Sigmoid colon (tissue), 3 donors: ENCODE data around the gene ULBP2.

Source experiments
- POLR2A ChIP-seq, 2 donors: fragments of 450-650 bp; IDR thresholded peaks; one replicate each; pipeline ENCODE4 v1.6.1; 2016; ENCODE audit warnings: antibody characterized with exemption in 2 of 2, mild to moderate bottlenecking in 2 of 2, moderate library complexity in 2 of 2
- TF ChIP-seq, protein P1 (sequence below), 4 experiments: fragments of 450-650 bp in 3 of 4; fragments of 200-600 bp in 1 of 4; IDR thresholded peaks; one replicate each; pipeline ENCODE4 v1.5.1; 2016 to 2019; ENCODE audit warnings: antibody characterized with exemption in 4 of 4, mild to moderate bottlenecking in 3 of 4, moderate library complexity in 2 of 4

DNA sequence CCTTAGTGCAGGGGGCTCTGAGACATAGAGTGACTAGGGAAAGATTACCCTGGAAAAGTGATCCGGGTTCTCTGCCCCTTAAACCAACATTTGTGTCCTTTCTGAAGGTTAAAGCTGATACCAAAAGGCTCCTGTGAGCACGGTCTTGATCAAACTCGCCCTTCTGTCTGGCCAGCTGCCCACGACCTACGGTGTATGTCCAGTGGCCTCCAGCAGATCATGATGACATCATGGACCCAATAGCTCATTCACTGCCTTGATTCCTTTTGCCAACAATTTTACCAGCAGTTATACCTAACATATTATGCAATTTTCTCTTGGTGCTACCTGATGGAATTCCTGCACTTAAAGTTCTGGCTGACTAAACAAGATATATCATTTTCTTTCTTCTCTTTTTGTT, 6.8 kb downstream of the ULBP2 start:
- TF ChIP-seq POLR2A (IDR thresholded peaks at IDR 0.05): no peak
- TF ChIP-seq, protein P1, sequence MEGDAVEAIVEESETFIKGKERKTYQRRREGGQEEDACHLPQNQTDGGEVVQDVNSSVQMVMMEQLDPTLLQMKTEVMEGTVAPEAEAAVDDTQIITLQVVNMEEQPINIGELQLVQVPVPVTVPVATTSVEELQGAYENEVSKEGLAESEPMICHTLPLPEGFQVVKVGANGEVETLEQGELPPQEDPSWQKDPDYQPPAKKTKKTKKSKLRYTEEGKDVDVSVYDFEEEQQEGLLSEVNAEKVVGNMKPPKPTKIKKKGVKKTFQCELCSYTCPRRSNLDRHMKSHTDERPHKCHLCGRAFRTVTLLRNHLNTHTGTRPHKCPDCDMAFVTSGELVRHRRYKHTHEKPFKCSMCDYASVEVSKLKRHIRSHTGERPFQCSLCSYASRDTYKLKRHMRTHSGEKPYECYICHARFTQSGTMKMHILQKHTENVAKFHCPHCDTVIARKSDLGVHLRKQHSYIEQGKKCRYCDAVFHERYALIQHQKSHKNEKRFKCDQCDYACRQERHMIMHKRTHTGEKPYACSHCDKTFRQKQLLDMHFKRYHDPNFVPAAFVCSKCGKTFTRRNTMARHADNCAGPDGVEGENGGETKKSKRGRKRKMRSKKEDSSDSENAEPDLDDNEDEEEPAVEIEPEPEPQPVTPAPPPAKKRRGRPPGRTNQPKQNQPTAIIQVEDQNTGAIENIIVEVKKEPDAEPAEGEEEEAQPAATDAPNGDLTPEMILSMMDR (IDR thresholded peaks at IDR 0.05): no peak
